Testis (tissue), 3 donors: Measurements from ENCODE around the gene NOL12. TPM values are rescaled to one million over a fixed set of nuclear protein-coding genes. Genes with fewer than 3 reads are reported as not detected.

Experiments
- DNase-seq: peaks from one replicate; pipeline ENCODE4 v3.0.0-alpha.2; 2019
- H3K27ac ChIP-seq, 2 donors: fragments of 200-600 bp; sonication (generic); one replicate each; pipeline ENCODE4 v1.5.1; 2019
- H3K27me3 ChIP-seq: fragments of 200-600 bp; sonication (generic); one replicate; pipeline ENCODE4 v1.5.1; 2019
- H3K36me3 ChIP-seq: fragments of 200-600 bp; sonication (generic); one replicate; pipeline ENCODE4 v1.5.1; 2017; ENCODE audit warnings: low read depth; ENCODE audit errors: missing control alignments
- H3K4me1 ChIP-seq: fragments of 200-600 bp; sonication (generic); one replicate; pipeline ENCODE4 v1.5.1; 2019
- H3K4me3 ChIP-seq, 2 donors: fragments of 200-600 bp; sonication (generic); one replicate each; pipeline ENCODE4 v1.5.1; 2017 to 2019
- H3K9me3 ChIP-seq: fragments of 200-600 bp; sonication (generic); one replicate; pipeline ENCODE4 v1.5.1; 2017
- CTCF ChIP-seq, 3 experiments: fragments of 450-650 bp in 2 of 3; fragments of 200-600 bp in 1 of 3; sonication (generic) in 1 of 3; IDR thresholded peaks; one replicate each; pipeline ENCODE4 v1.5.1; 2016 to 2019; ENCODE audit warnings: antibody characterized with exemption in 3 of 3, mild to moderate bottlenecking in 2 of 3, moderate library complexity in 1 of 3
- POLR2A ChIP-seq: fragments of 450-650 bp; IDR thresholded peaks from one replicate; pipeline ENCODE4 v1.6.1; 2017; ENCODE audit warnings: antibody characterized with exemption, mild to moderate bottlenecking, moderate library complexity
- WGBS, 2 donors: methylation state at CpG; one replicate each; pipeline ENCODE4 v1.1.5; 2018; 5-methylcytosine and 5-hydroxymethylcytosine counted together
- intact Hi-C: fragments of 100-400 bp; cut with DNase I; formaldehyde crosslinking; loops from one replicate; pipeline ENCODE4 v1.15.1; 2023; ENCODE audit warnings: low total_unique reads
- polyA plus RNA-seq: library from polyadenylated mRNA; stranded (reverse); fragments of 350-450 nt; fragmentation: Illumina TruSeq; extraction: RNeasy Lipid Tissue Mini Kit (QIAGEN cat#74804); gene quantifications from one replicate; pipeline ENCODE4 v1.2.3, GENCODE V29; 2014; ENCODE audit warnings: low read depth, low replicate concordance; ENCODE audit not compliant: insufficient read depth
- total RNA-seq, 2 donors: library from RNA; depleted of rRNA; stranded (reverse); fragments of >200 nt; gene quantifications; one replicate each; pipeline ENCODE4 v1.2.3, GENCODE V29; 2016

Gene NOL12
- total and polyA plus RNA-seq, 3 donors from 2014 or later, result 46.6 to 76.2 (median 51.2) TPM

GRCh38 chr22:37680191-37680851, 5.8 kb upstream of the NOL12 start:
- WGBS, 2 donors, result 63 to 75% methylated on average over 7 of the region's 7 CpGs

GRCh38 chr22:37681001-37681424, 5.1 kb upstream of the NOL12 start:
- TF ChIP-seq CTCF (IDR thresholded peaks at IDR 0.05) (no peak), POLR2A (no peak)
- Histone ChIP-seq H3K9me3 (no peaks in the 10 kb centered on the region), H3K4me1 (peaks cover 25% of the 10 kb centered on the region), H3K27ac (no peak overlapping the region), H3K27me3 (no peaks in the 10 kb centered on the region), H3K4me3 (no peak overlapping the region), H3K36me3 (no peaks in the 10 kb centered on the region)
- intact Hi-C loops, result no loop called here
- no peak for DNase-seq
- WGBS, 2 donors, result 67 to 72% methylated on average over 1 to 2 of the region's 2 CpGs

More at GRCh38 chr22:37680191-37680851, 5.8 kb upstream of the NOL12 start:
- H3K9me3 ChIP-seq, result no peaks in the 10 kb centered on the region
- no peaks in the 10 kb centered on the region for H3K27me3 ChIP-seq
- no peaks in the 10 kb centered on the region for H3K36me3 ChIP-seq
- TF ChIP-seq CTCF (IDR thresholded peaks at IDR 0.05) (no peak), POLR2A (no peak)
- H3K4me3 ChIP-seq, result no peak overlapping the region
- no peak for DNase-seq
- intact Hi-C loops, result no loop called here
- no peak overlapping the region for H3K27ac ChIP-seq
- peaks cover 25% of the 10 kb centered on the region for H3K4me1 ChIP-seq

GRCh38 chr22:37681556-37682049, 4.5 kb upstream of the NOL12 start:
- H3K9me3 ChIP-seq, result no peaks in the 10 kb centered on the region
- DNase-seq, result peak; percentile 80
- peak; percentile 72 to 80 (median 78) for TF ChIP-seq CTCF (IDR thresholded peaks at IDR 0.05)
- TF ChIP-seq POLR2A, result no peak
- intact Hi-C loops, result no loop called here
- no peak overlapping the region for H3K27ac ChIP-seq
- no peaks in the 10 kb centered on the region for H3K27me3 ChIP-seq
- peaks cover 25% of the 10 kb centered on the region for H3K4me1 ChIP-seq
- 22 to 65% methylated on average over 2 to 6 of the region's 6 CpGs for WGBS, 2 donors
- no peak overlapping the region for H3K4me3 ChIP-seq
- H3K36me3 ChIP-seq, result no peaks in the 10 kb centered on the region

GRCh38 chr22:37684803-37685615, 1.1 kb upstream of the NOL12 start:
- peaks cover 15% of the 10 kb centered on the region for H3K4me1 ChIP-seq
- 62 to 73% methylated on average over 16 of the region's 16 CpGs for WGBS, 2 donors
- H3K27me3 ChIP-seq, result no peaks in the 10 kb centered on the region
- no peaks in the 10 kb centered on the region for H3K9me3 ChIP-seq
- intact Hi-C loops, result no loop called here
- H3K36me3 ChIP-seq, result no peaks in the 10 kb centered on the region
- no peak for DNase-seq
- H3K4me3 ChIP-seq, result peak overlapping the region in 1 of 2 donors; percentile 92
- H3K27ac ChIP-seq, result no peak overlapping the region
- TF ChIP-seq CTCF (IDR thresholded peaks at IDR 0.05) (no peak), POLR2A (no peak)
